Spinal cord (tissue), 10 donors: ENCODE measurements around the gene KNCN. TPM values are rescaled to one million over a fixed set of nuclear protein-coding genes. Genes with fewer than 3 reads are reported as not detected.

Source experiments
- DNase-seq, 6 donors: peaks; one replicate each; pipeline versions ENCODE4 v3.0.0 to v3.0.0-alpha.2; 2013 to 2015; ENCODE audit warnings: low spot score in 6 of 6, low read depth in 4 of 6
- H3K27ac ChIP-seq: one replicate; pipeline ENCODE4 v1.5.1; 2013; ENCODE audit warnings: low read depth, low read length, control low read depth
- H3K27me3 ChIP-seq: one replicate; pipeline ENCODE4 v1.6.1; 2013; ENCODE audit warnings: low read length; ENCODE audit not compliant: control insufficient read depth, insufficient read depth
- H3K36me3 ChIP-seq: one replicate; pipeline ENCODE4 v1.6.1; 2013; ENCODE audit warnings: low read length; ENCODE audit not compliant: control insufficient read depth, insufficient read depth
- H3K4me1 ChIP-seq: one replicate; pipeline ENCODE4 v1.6.1; 2013; ENCODE audit warnings: low read length; ENCODE audit not compliant: control insufficient read depth, insufficient read depth
- H3K4me3 ChIP-seq: one replicate; pipeline ENCODE4 v1.5.1; 2013; ENCODE audit warnings: low read depth, low read length, control low read depth
- H3K9me3 ChIP-seq: one replicate; pipeline ENCODE4 v1.6.1; 2013; ENCODE audit warnings: low read length; ENCODE audit not compliant: control insufficient read depth, insufficient read depth
- WGBS: methylation state at CpG from one replicate; pipeline ENCODE4 v1.1.5; 2013; ENCODE audit warnings: missing lambda C conversion rate; ENCODE audit not compliant: insufficient coverage; 5-methylcytosine and 5-hydroxymethylcytosine counted together
- polyA plus RNA-seq, 2 donors: library from polyadenylated mRNA; unstranded; fragments of 120-200 nt; gene quantifications; one replicate each; pipeline ENCODE4 v1.2.1, GENCODE V29; 2013; ENCODE audit not compliant: insufficient read length in 2 of 2
- total RNA-seq, 2 donors: library from RNA; depleted of rRNA in 1 of 2; stranded (reverse); fragments of 120-200 nt in 1 of 2; fragments of >200 nt in 1 of 2; gene quantifications; one replicate each; pipeline versions ENCODE4 v1.2.3 to v1.2.4, GENCODE V29; 2013 to 2014
- donor health status: healthy.

The KNCN gene
- total and polyA plus RNA-seq, 4 donors, result 0.17 to 1.9 (median 1.1) TPM

GRCh38 chr1:46536527-46536926 is 14.9 kb downstream of the KNCN start:
- no peaks in the 10 kb centered on the region for H3K36me3 ChIP-seq
- no peaks in the 10 kb centered on the region for H3K9me3 ChIP-seq
- H3K27me3 ChIP-seq, result peaks cover 7% of the 10 kb centered on the region
- no peak overlapping the region for H3K4me3 ChIP-seq
- peaks cover 14% of the 10 kb centered on the region for H3K4me1 ChIP-seq
- no CpG with 5 or more reads among the region's 1 CpG for WGBS
- H3K27ac ChIP-seq, result no peak overlapping the region
- DNase-seq, result no peak

GRCh38 chr1:46535063-46535462 is 16.4 kb downstream of the KNCN start:
- Histone ChIP-seq H3K4me1 (peaks cover 12% of the 10 kb centered on the region), H3K4me3 (no peak overlapping the region), H3K9me3 (no peaks in the 10 kb centered on the region), H3K27me3 (peaks cover 12% of the 10 kb centered on the region), H3K36me3 (no peaks in the 10 kb centered on the region), H3K27ac (no peak overlapping the region)
- WGBS, result 75% methylated on average over 2 of the region's 2 CpGs
- no peak for DNase-seq

GRCh38 chr1:46533179-46533864 is 18.1 kb downstream of the KNCN start:
- peak in 2 of 6 donors; percentile 76 to 80 for DNase-seq
- peaks cover 12% of the 10 kb centered on the region for H3K4me1 ChIP-seq
- no peaks in the 10 kb centered on the region for H3K36me3 ChIP-seq
- 3% methylated on average over 69 of the region's 71 CpGs for WGBS
- no peaks in the 10 kb centered on the region for H3K9me3 ChIP-seq
- H3K4me3 ChIP-seq, result no peak overlapping the region
- H3K27ac ChIP-seq, result no peak overlapping the region
- peaks cover 23% of the 10 kb centered on the region for H3K27me3 ChIP-seq

- 1% methylated on average over 28 of the region's 31 CpGs for WGBS
- no peaks in the 10 kb centered on the region for H3K36me3 ChIP-seq
- H3K27ac ChIP-seq, result no peak overlapping the region
- H3K27me3 ChIP-seq, result peaks cover 27% of the 10 kb centered on the region
- no peak overlapping the region for H3K4me3 ChIP-seq
- H3K9me3 ChIP-seq, result no peaks in the 10 kb centered on the region
- peaks cover 12% of the 10 kb centered on the region for H3K4me1 ChIP-seq
- DNase-seq, result peak in 2 of 6 donors; percentile 83 to 85
Observed at GRCh38 chr1:46532498-46533178, 18.8 kb downstream of the KNCN start.

- Histone ChIP-seq H3K4me3 (no peak overlapping the region), H3K27me3 (peaks cover 32% of the 10 kb centered on the region), H3K36me3 (no peaks in the 10 kb centered on the region), H3K27ac (no peak overlapping the region), H3K9me3 (no peaks in the 10 kb centered on the region), H3K4me1 (peaks cover 13% of the 10 kb centered on the region)
- DNase-seq, result no peak
- WGBS, result 70% methylated on average over 2 of the region's 3 CpGs
Observed at GRCh38 chr1:46532095-46532494, 19.4 kb downstream of the KNCN start.

DNA sequence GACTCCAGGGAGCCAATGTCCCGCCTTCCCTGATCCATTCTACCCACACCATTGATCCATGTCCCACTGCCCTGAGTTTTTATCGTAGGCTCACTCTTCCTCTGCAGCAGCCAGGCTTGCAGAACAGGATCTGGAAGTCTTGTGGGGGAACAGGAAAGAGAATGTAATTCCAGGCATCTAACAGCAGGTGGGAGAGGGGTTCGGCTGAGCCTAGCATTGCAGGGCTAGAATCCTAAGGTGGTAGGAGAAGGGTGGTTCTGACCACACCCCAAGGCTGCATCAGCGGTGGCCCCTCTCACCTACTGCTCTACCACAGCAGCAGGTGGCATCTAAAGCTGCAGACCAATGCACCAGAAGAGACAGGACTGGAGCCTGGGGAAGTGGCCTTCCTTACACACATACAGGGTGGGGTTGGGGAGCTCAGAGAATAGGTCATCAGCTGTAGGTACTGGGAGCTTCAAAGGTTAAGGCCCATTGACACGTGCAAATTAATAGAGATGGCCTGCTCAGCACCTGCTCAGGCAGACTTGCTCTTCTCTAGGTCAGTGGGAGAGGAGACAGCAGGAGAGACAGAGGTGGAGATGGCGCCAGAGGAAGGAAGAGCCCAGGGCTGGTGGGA is 20.5 kb downstream of the KNCN start:
- H3K4me3 ChIP-seq, result no peak overlapping the region
- peak in 1 of 6 donors; percentile 56 for DNase-seq
- peaks cover 44% of the 10 kb centered on the region for H3K27me3 ChIP-seq
- peaks cover 25% of the 10 kb centered on the region for H3K4me1 ChIP-seq
- H3K27ac ChIP-seq, result no peak overlapping the region
- no peaks in the 10 kb centered on the region for H3K9me3 ChIP-seq
- H3K36me3 ChIP-seq, result no peaks in the 10 kb centered on the region
- 53% methylated on average over 2 of the region's 6 CpGs for WGBS

GRCh38 chr1:46530311-46530710 is 21.1 kb downstream of the KNCN start:
- 33% methylated on average over 1 of the region's 3 CpGs for whole genome bisulfite sequencing
- Histone ChIP-seq H3K27me3 (peaks cover 48% of the 10 kb centered on the region), H3K36me3 (no peaks in the 10 kb centered on the region), H3K9me3 (no peaks in the 10 kb centered on the region), H3K4me1 (peaks cover 30% of the 10 kb centered on the region), H3K4me3 (no peak overlapping the region), H3K27ac (no peak overlapping the region)
- DNase-seq, result no peak

DNA sequence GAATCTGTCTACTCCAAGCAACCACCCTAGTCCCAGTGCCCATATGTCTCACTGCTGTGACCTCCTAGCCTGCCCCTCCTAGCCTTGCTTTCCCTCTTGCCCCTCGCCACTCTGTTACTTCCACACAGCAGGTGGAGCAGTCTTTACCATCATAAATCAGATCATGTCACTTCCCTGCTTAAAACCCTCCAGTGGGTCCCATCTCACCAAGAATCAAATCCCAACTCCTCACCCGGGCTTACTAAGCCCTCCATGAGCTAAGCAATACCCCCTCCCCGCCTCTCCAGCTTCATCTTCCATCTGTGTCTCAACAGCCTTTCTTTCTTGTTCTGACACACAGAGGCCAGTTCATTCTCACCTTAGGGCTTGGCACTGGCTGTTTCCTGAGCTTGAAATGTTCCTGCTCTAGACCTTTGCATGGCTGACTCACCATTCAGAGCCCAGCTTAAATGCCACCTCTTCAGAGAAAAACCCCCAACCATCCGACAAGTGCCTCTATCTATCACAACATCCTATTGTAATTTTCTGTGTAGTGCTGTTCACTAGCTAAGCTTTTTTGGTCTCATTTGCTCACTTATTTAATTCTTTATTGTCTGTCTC is 22.3 kb downstream of the KNCN start:
- H3K4me3 ChIP-seq, result no peak overlapping the region
- no peak overlapping the region for H3K27ac ChIP-seq
- H3K9me3 ChIP-seq, result no peaks in the 10 kb centered on the region
- H3K36me3 ChIP-seq, result no peaks in the 10 kb centered on the region
- H3K4me1 ChIP-seq, result peaks cover 36% of the 10 kb centered on the region
- WGBS, result 41% methylated on average over 3 of the region's 4 CpGs
- peaks cover 57% of the 10 kb centered on the region for H3K27me3 ChIP-seq
- DNase-seq, result no peak

- 53% methylated on average over 9 of the region's 11 CpGs for WGBS
- peaks cover 33% of the 10 kb centered on the region for H3K4me1 ChIP-seq
- H3K27me3 ChIP-seq, result peaks cover 59% of the 10 kb centered on the region
- H3K9me3 ChIP-seq, result no peaks in the 10 kb centered on the region
- H3K36me3 ChIP-seq, result no peaks in the 10 kb centered on the region
- H3K27ac ChIP-seq, result no peak overlapping the region
- no peak overlapping the region for H3K4me3 ChIP-seq
- peak in 2 of 6 donors; percentile 29 to 56 for DNase-seq
Observed at GRCh38 chr1:46528297-46528955, 23.0 kb downstream of the KNCN start.
